ENCODE measurements around the gene HEXD. TPM values are rescaled to one million over a fixed set of nuclear protein-coding genes. Genes with fewer than 3 reads are reported as not detected.

HEXD gene
- polyA plus RNA-seq, 1 experiment: 9.1 TPM

- ChIA-PET CTCF (interaction anchor here (0.5 to 1.2 kb wide), 7 partner anchors 11 to 183 kb away, joined by 3 to 6 read pairs (median 3); no protein-coding TSS in a partner anchor), POLR2A (no interaction called here)
- no peak for TF ChIP-seq CTCF (IDR thresholded peaks at IDR 0.05; ENCODE audit: low read depth, low read length)
- H3K27ac ChIP-seq (ENCODE audit: low read depth, low read length): no peak overlapping the region
- no peak overlapping the region for H3K4me3 ChIP-seq (ENCODE audit: low read depth, low read length)
- no peak for DNase-seq (ENCODE audit: low read depth, low spot score)
- H3K27me3 ChIP-seq (ENCODE audit: control insufficient read depth, insufficient read depth, low read length): no peaks in the 10 kb centered on the region
- H3K9me3 ChIP-seq (ENCODE audit: control insufficient read depth, insufficient read depth, low read length): no peaks in the 10 kb centered on the region; the same call in 1 of the 2 replicates
Measured at GRCh38 chr17:82415336-82415735, 2.8 kb upstream of the HEXD start.

- no peak for TF ChIP-seq CTCF (IDR thresholded peaks at IDR 0.05; ENCODE audit: low read depth, low read length)
Measured at GRCh38 chr17:82415786-82416185, 2.4 kb upstream of the HEXD start.

GRCh38 chr17:82416264-82416663 lies 1.9 kb upstream of the HEXD start:
- Histone ChIP-seq H3K27me3 (ENCODE audit: control insufficient read depth, insufficient read depth, low read length) (no peaks in the 10 kb centered on the region), H3K4me3 (ENCODE audit: low read depth, low read length) (no peak overlapping the region), H3K27ac (ENCODE audit: low read depth, low read length) (no peak overlapping the region), H3K9me3 (ENCODE audit: control insufficient read depth, insufficient read depth, low read length) (no peaks in the 10 kb centered on the region; the same call in 1 of the 2 replicates)
- POLR2A ChIA-PET: no interaction called here
- no peak for TF ChIP-seq CTCF (IDR thresholded peaks at IDR 0.05; ENCODE audit: low read depth, low read length)
- DNase-seq (ENCODE audit: low read depth, low spot score): no peak
- CTCF ChIA-PET: interaction anchor here (0.9 kb wide), 1 partner anchor 66 kb away, joined by 4 read pairs; no protein-coding TSS in a partner anchor

More at GRCh38 chr17:82415786-82416185, 2.4 kb upstream of the HEXD start:
- Histone ChIP-seq H3K27ac (ENCODE audit: low read depth, low read length) (no peak overlapping the region), H3K27me3 (ENCODE audit: control insufficient read depth, insufficient read depth, low read length) (no peaks in the 10 kb centered on the region), H3K9me3 (ENCODE audit: control insufficient read depth, insufficient read depth, low read length) (no peaks in the 10 kb centered on the region; the same call in 1 of the 2 replicates), H3K4me3 (ENCODE audit: low read depth, low read length) (no peak overlapping the region)
- ChIA-PET CTCF (interaction anchor here (0.9 kb wide), 1 partner anchor 65 kb away, joined by 4 read pairs; no protein-coding TSS in a partner anchor), POLR2A (no interaction called here)
- no peak for DNase-seq (ENCODE audit: low read depth, low spot score)

GRCh38 chr17:82416771-82417170 lies 1.4 kb upstream of the HEXD start:
- Histone ChIP-seq H3K9me3 (ENCODE audit: control insufficient read depth, insufficient read depth, low read length) (no peaks in the 10 kb centered on the region; the same call in 1 of the 2 replicates), H3K27ac (ENCODE audit: low read depth, low read length) (no peak overlapping the region), H3K4me3 (ENCODE audit: low read depth, low read length) (no peak overlapping the region), H3K27me3 (ENCODE audit: control insufficient read depth, insufficient read depth, low read length) (no peaks in the 10 kb centered on the region)
- CTCF ChIA-PET: interaction anchor here (0.7 to 1.1 kb wide), 3 partner anchors 66 to 180 kb away, joined by 3 to 5 read pairs (median 4); no protein-coding TSS in a partner anchor
- POLR2A ChIA-PET: no interaction called here
- peak; percentile 26; the same call in 1 of the 2 replicates for TF ChIP-seq CTCF (IDR thresholded peaks at IDR 0.05; ENCODE audit: low read depth, low read length)
- no peak for DNase-seq (ENCODE audit: low read depth, low spot score)

GRCh38 chr17:82419540-82419939 lies 1.4 kb downstream of the HEXD start:
- Histone ChIP-seq H3K27ac (ENCODE audit: low read depth, low read length) (no peak overlapping the region), H3K4me3 (ENCODE audit: low read depth, low read length) (peak overlapping the region; percentile 82), H3K9me3 (ENCODE audit: control insufficient read depth, insufficient read depth, low read length) (peaks cover 17% of the 10 kb centered on the region), H3K27me3 (ENCODE audit: control insufficient read depth, insufficient read depth, low read length) (no peaks in the 10 kb centered on the region)
- CTCF ChIA-PET: interaction anchor here (0.5 kb wide), 1 partner anchor 75 kb away, joined by 4 read pairs; no protein-coding TSS in a partner anchor
- no peak for TF ChIP-seq CTCF (IDR thresholded peaks at IDR 0.05; ENCODE audit: low read depth, low read length)
- DNase-seq (ENCODE audit: low read depth, low spot score): no peak
- POLR2A ChIA-PET: no interaction called here
